ENCODE results near the gene USH2A.

GRCh38 chr1:215970406-215970805, 452.8 kb downstream of the USH2A start:
- TF ChIP-seq CTCF (IDR thresholded peaks at IDR 0.05): no peak
- TF ChIP-seq POLR2A (IDR thresholded peaks at IDR 0.05): no peak
- no peak for TF ChIP-seq EP300 (IDR thresholded peaks at IDR 0.05)

All from tibial nerve (tissue), 4 donors.